ENCODE measurements around the gene HYAL3. TPM values are rescaled to one million over a fixed set of nuclear protein-coding genes. Genes with fewer than 3 reads are reported as not detected.

HYAL3 gene
- total and polyA plus RNA-seq, 2 of the 13 experiments (the other 11 are each of a cell fraction or from before 2014, with no cell fraction given) = 5.5 to 10.4 TPM

- no peak for TF ChIP-seq ZNF382 (CRISPR knock-in tag; IDR thresholded peaks at IDR 0.05; ENCODE audit: borderline replicate concordance)
- TF ChIP-seq ATF7-NPFF (CRISPR knock-in tag; IDR thresholded peaks at IDR 0.05; ENCODE audit: low read depth) = no peak
- TF ChIP-seq ZNF335 (CRISPR knock-in tag; IDR thresholded peaks at IDR 0.05) = no peak
- 0 out of 2 replicates have a peak, but pooled peaks have one; percentile 8 for TF ChIP-seq SIX1 (CRISPR knock-in tag; IDR thresholded peaks at IDR 0.05; ENCODE audit: borderline replicate concordance)
- TF ChIP-seq ZNF776 (CRISPR knock-in tag; IDR thresholded peaks at IDR 0.05) = no peak; the same call in 1 of the 2 replicates
- no peak for TF ChIP-seq GLMP (CRISPR knock-in tag; IDR thresholded peaks at IDR 0.05; ENCODE audit: borderline replicate concordance)
- peak; percentile 27; the same call in 1 of the 2 replicates for TF ChIP-seq THAP9 (CRISPR knock-in tag; IDR thresholded peaks at IDR 0.05; ENCODE audit: borderline replicate concordance)
- no peak for TF ChIP-seq DZIP1 (CRISPR knock-in tag; IDR thresholded peaks at IDR 0.05)
- 0 out of 2 replicates have a peak, but pooled peaks have one; percentile 9 for TF ChIP-seq PATZ1 (CRISPR knock-in tag; IDR thresholded peaks at IDR 0.05)
- TF ChIP-seq ZZZ3 (CRISPR knock-in tag; IDR thresholded peaks at IDR 0.05; ENCODE audit: borderline replicate concordance) = no peak
- no peak for TF ChIP-seq CENPBD1 (CRISPR knock-in tag; IDR thresholded peaks at IDR 0.05; ENCODE audit: borderline replicate concordance, low read depth)
- no peak for TF ChIP-seq PLSCR1 (CRISPR knock-in tag; IDR thresholded peaks at IDR 0.05; ENCODE audit: borderline replicate concordance)
- no peak for TF ChIP-seq ZNF616 (CRISPR knock-in tag; IDR thresholded peaks at IDR 0.05; ENCODE audit: low read depth)
- 0 out of 2 replicates have a peak, but pooled peaks have one; percentile 31 for TF ChIP-seq ZNF777 (CRISPR knock-in tag; IDR thresholded peaks at IDR 0.05)
- TF ChIP-seq SMAD1 (CRISPR knock-in tag; IDR thresholded peaks at IDR 0.05; ENCODE audit: borderline replicate concordance, low read depth) = no peak
These were observed 28.9 kb upstream of the HYAL3 start, which contains the start of gene TUSC2 (continued) for GRCh38 chr3:50327943-50328691.
